HT-29 (cell line): Measurements from ENCODE around the gene MUC20. TPM values are rescaled to one million over a fixed set of nuclear protein-coding genes. Genes with fewer than 3 reads are reported as not detected.
"Not testable (repeated sequence)": the region's sequence is repeated elsewhere in the genome, so short reads cannot be mapped to it uniquely, and the experiment has no call there.

ENCODE experiments used
- DNase-seq: peaks from one replicate; pipeline ENCODE4 v3.0.0-alpha.2; 2015; ENCODE audit warnings: low spot score
- total RNA-seq: library from RNA; depleted of rRNA; stranded (reverse); fragments of >200 nt; shearing (Covaris generic); gene quantifications from 2 replicates; pipeline ENCODE4 v1.2.3, GENCODE V29; 2014

MUC20 gene
- total RNA-seq, 1 experiment from 2014 or later = 68.0 TPM

- DNase-seq = no peak
These were observed 27.9 kb upstream of the MUC20 start for GRCh38 chr3:195692781-195693427.

GRCh38 chr3:195693428-195694216 lies 27.2 kb upstream of the MUC20 start:
- no peak for DNase-seq

- not testable (repeated sequence) for DNase-seq
These were observed 26.3 kb upstream of the MUC20 start for GRCh38 chr3:195694217-195695076.

- no peak for DNase-seq
These were observed 24.0 kb upstream of the MUC20 start for GRCh38 chr3:195696632-195697278.

DNA sequence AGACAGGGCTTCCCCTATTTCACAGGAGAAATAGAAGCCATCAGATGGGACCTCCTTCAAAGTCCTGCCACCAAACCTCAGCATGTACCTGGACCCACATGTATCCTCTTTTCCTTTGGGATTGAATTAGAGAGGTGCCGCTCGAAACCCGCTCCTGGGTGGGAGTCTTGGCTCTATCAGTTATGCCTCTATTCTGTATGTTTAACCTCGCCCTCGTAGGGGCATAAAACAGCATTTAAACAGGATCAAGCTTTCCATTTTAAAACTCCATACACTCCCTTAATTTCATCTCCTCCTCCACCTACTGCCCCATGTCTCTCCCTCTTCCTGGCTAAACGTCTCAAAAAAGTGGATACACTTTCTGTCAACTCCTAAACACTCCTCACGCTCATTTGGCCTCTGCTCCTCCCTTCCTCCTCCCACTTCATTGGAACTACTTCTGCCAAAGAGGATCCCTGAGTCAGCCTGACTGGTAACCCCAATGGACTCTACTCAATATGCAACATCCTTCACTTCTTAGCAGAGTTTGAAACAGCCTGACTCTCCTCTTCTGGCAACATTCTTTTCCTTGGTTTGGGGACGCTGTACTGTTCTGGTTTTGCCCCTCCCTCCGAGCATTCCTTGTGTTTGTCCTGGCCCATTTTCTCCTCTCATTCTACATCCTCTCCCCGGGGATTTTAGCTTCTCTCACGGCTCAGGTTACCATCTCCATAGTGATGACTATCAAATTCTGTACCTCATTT lies 23.0 kb upstream of the MUC20 start:
- no peak for DNase-seq

DNA sequence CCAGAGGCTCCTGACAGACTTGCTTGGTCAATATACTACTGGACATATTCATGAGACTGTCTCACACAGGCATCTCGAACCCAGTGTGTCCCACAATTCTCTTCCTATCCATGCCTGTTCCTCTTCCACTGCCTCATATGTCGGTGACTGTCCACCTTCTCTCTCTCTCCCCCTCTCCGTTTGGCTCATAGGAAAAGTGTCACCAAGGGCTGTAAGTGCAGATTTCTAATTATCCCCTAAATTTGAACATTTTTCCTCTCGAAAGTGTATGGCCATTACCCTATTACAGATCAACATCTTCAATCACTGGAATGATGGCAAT lies 22.5 kb upstream of the MUC20 start:
- DNase-seq = no peak

GRCh38 chr3:195698647-195699387 lies 22.0 kb upstream of the MUC20 start:
- no peak for DNase-seq

DNA sequence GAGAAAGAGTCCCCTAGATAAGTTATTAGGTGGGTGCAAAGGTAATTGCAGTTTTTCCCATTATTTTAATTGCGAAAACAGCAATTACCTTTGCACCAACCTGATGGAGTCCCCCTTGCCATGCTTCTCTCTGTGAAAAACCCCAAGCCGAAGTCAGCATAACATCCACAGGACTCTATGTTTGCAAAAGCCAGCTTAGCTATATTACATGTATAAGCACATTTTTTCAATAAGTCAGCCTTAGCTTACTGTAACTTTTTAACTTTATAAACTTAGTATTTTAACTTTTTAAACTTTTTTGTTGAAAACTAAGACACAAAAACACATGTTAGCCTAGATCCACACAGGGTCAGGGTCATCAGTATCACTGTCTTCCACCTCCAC lies 21.4 kb upstream of the MUC20 start:
- no peak for DNase-seq

DNA sequence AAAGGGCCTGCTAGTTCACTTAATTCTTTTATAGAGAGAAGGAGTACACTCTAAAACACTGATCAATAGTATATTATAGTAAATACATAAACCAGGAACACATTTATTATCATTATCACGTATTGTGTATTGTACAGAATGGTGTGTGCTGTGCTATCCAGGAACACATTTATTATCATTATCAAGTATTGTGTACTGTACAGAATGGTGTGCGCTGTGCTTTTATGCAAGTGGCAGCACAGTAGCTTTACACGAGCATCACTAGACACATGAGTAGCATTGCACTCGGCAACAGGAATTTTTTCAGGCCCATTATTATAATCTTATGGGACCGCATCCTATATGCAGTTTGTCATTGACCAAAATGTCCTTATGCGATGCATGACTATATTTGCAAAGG lies 20.9 kb upstream of the MUC20 start:
- no peak for DNase-seq

DNA sequence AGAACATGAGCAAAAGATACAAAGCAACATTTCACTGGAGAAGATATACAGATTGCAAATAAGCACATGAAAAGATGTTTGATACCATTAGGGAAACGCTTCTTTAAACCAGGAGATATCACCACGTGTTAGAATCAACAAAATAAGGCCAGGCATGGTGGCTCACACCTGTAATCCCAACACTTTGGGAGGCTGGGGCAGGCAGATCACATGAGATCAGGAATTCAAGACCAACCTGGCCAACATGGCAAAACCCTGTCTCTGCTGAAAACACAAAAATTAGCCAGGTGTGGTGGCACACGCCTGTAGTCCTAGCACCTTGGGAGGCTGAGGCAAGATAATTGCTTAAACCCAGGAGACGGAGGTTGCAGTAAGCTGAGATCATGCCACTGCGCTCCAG lies 20.5 kb upstream of the MUC20 start:
- DNase-seq = no peak

GRCh38 chr3:195701042-195701915 lies 19.5 kb upstream of the MUC20 start:
- no peak for DNase-seq

DNA sequence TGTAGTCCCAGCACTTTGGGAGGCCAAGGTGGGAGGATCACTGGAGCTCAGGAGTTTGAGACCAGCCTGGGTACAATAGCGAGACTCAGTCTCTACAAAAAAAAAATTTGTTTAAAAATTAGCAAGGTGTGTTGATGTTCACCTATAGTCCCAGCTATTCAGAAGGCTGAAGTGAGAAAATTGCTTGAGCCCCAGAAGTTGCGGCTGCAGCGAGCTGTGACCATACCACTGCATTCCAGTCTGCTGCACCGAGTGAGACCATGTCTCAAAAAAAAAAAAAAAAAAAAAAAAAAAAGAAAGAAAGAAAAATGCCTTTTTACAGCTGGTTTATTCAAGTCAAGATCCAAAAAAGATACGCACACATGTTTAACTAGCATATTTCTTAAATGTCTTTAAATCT lies 17.0 kb upstream of the MUC20 start:
- DNase-seq = no peak

DNA sequence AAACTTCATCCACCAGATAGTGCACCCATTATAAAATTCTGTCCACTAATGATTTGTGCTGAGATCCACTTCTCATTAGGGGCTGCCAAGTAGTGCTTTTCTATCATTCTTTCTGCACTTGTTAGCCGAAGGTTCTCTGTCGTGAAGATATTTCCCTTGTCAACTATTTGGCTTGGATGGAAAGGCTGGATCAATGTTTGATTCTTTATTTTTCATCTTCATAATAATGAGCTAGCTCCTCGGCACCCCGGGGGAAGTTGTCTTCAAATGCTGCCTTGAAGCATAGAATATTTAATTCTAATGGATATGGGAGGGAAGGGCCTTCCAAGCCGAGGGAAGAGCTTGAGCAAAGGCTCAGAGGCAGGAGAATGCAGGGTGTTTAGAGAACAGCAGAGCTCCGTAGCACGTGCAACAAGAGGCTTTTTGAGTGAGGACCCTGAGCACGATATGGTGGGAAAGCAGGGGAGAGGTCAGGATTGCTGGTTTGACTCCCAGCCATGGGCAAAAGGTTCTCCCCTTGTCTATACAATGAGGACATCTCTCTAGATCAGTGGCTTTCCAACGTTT lies 16.3 kb upstream of the MUC20 start:
- DNase-seq = no peak

DNA sequence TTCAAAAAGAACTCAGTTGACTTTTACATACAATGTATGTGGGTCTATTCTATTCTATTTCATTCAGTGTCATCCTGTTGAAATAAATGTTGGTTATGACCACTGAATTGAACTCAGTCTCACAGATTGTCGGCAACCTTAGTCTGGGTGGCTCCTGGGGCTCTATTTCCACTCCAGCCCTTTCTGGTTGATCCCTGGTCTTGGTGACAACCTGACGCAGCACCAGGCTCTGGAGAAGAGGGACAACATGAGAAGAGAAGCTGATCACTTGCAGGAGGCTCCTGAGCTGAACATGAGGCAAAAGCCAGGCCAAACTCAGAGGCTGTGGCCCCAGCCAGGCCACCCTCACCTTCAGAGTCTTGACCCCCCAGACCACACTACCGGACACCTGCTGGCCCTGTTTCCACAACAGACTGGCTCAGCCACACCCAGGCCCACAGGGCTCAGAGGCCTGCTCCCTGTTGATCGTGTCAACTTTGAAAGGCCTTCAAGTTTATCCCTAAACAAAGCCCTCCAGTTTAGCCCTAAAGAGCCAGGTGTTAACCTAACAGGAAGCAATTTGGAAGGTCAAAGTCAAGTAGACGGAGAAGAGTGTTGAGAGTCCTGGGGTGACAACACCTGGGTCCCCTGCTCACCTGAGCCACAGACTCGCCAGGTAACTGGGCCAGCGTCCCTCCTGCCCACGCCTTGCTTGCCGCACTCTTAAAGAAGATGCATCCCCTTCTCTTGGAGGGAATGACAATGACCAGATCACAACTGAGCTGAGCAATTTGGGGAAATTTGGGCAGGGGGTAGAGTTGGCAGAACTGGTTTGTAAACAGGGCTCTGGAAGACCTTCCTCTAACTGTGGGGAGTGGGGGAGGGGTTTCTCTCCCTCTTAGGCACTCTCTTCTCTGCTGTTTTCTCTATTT lies 15.4 kb upstream of the MUC20 start:
- DNase-seq = no peak

GRCh38 chr3:195708061-195708460 lies 12.7 kb upstream of the MUC20 start:
- DNase-seq = no peak

DNA sequence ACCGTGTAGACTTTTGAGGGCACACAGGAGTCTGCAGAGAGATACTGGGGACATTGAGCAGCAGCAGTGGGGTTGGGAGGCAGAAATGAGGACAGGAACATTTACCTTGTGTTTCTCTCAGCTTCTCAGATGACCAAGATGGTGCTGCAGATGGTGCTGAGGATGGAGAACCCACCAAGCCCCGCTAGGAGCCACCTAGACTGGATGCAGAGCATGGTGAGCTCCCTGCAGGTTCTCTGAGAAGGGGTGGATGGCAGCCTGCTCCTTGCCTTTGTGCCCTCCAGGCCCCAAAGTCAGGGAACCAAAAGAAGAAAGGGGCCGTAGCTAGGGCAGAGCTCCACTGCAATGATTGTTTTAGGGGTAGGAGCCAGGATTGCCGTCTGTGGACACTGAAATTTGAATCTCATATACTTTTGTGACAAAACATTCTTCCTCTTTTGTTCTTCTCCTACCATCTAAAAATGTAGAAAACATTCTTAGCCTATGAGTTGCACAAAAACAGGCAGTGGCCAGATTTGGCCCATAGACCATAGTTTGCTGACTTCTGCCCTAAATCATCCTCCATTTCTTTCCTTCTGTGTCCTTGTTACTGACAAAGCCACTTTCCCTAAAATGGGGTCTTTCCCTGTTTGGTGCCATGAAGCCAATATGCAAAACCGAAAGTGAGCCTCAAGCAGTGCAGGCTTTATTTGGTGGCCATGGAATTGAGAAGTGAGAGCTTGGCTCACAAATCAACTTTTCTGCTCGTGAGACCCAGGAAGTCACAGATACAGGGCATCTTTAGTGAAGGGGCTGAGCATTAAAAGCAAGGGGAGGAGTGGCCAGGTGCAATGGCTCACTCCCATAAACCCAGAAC lies 11.9 kb upstream of the MUC20 start:
- DNase-seq = no peak

- DNase-seq = no peak
These were observed 11.1 kb upstream of the MUC20 start for GRCh38 chr3:195709676-195710085.
